H9 (cell line): ENCODE data around the gene RIOK1. TPM values are rescaled to one million over a fixed set of nuclear protein-coding genes. Genes with fewer than 3 reads are reported as not detected.

Experiments used
- DNase-seq: peaks from one replicate; pipeline ENCODE4 v3.0.0-alpha.2; 2017
- H2AFZ ChIP-seq: one replicate; pipeline ENCODE4 v1.6.1; 2013; ENCODE audit warnings: mild to moderate bottlenecking, low read length, control low read depth, moderate library complexity
- H2AK5ac ChIP-seq: 2 replicates; pipeline ENCODE4 v1.6.1; 2013; ENCODE audit warnings: low read length, control low read depth, mixed read lengths; ENCODE audit not compliant: insufficient read length
- H2BK120ac ChIP-seq: one replicate; pipeline ENCODE4 v1.6.1; 2013; ENCODE audit warnings: low read depth, mild to moderate bottlenecking, low read length, control low read depth, inconsistent platforms; ENCODE audit not compliant: poor library complexity, severe bottlenecking
- H2BK12ac ChIP-seq: 2 replicates; pipeline ENCODE4 v1.6.1; 2013; ENCODE audit warnings: low read length, control low read depth, mixed read lengths, low read depth; ENCODE audit not compliant: insufficient read length
- H2BK15ac ChIP-seq: 2 replicates; pipeline ENCODE4 v1.6.1; 2013; ENCODE audit warnings: low read depth, low read length, control low read depth
- H2BK20ac ChIP-seq: one replicate; pipeline ENCODE4 v1.6.1; 2013; ENCODE audit warnings: low read depth, mild to moderate bottlenecking, low read length, control low read depth, inconsistent platforms; ENCODE audit not compliant: poor library complexity, severe bottlenecking
- H2BK5ac ChIP-seq: 2 replicates; pipeline ENCODE4 v1.6.1; 2013; ENCODE audit warnings: low read length, control low read depth, mixed read lengths; ENCODE audit not compliant: insufficient read length
- H3K14ac ChIP-seq: 2 replicates; pipeline ENCODE4 v1.6.1; 2013; ENCODE audit warnings: low read length, control low read depth; ENCODE audit not compliant: insufficient read depth
- H3K18ac ChIP-seq: 2 replicates; pipeline ENCODE4 v1.6.1; 2013; ENCODE audit warnings: low read depth, mild to moderate bottlenecking, mixed read lengths, low read length, control low read depth; ENCODE audit not compliant: insufficient read length
- H3K23ac ChIP-seq: 2 replicates; pipeline ENCODE4 v1.6.1; 2013; ENCODE audit warnings: low read length, control low read depth, mixed read lengths, low read depth; ENCODE audit not compliant: insufficient read length
- H3K23me2 ChIP-seq: 2 replicates; pipeline ENCODE4 v1.6.1; 2013; ENCODE audit warnings: low read depth, mild to moderate bottlenecking, mixed read lengths, low read length, control low read depth; ENCODE audit not compliant: insufficient read length, poor library complexity, severe bottlenecking
- H3K27ac ChIP-seq: 2 replicates; pipeline ENCODE4 v1.5.1; 2013; ENCODE audit warnings: low read length, control low read depth, mixed read lengths, low read depth; ENCODE audit not compliant: insufficient read length
- H3K27me3 ChIP-seq: 2 replicates; pipeline ENCODE4 v1.6.1; 2013; ENCODE audit warnings: low read length, control low read depth, inconsistent platforms; ENCODE audit not compliant: insufficient read depth
- H3K4ac ChIP-seq: 2 replicates; pipeline ENCODE4 v1.6.1; 2013; ENCODE audit warnings: low read depth, mild to moderate bottlenecking, control low read depth, inconsistent platforms, low read length, moderate library complexity
- H3K4me1 ChIP-seq: 2 replicates; pipeline ENCODE4 v1.6.1; 2013; ENCODE audit warnings: low read length, control low read depth, inconsistent platforms; ENCODE audit not compliant: insufficient read depth
- H3K4me2 ChIP-seq: 2 replicates; pipeline ENCODE4 v1.6.1; 2013; ENCODE audit warnings: low read length, control low read depth, mixed read lengths; ENCODE audit not compliant: insufficient read length, insufficient read depth
- H3K56ac ChIP-seq: 2 replicates; pipeline ENCODE4 v1.6.1; 2013; ENCODE audit warnings: low read depth, mild to moderate bottlenecking, mixed read lengths, low read length, control low read depth; ENCODE audit not compliant: insufficient read length
- H3K79me1 ChIP-seq: 2 replicates; pipeline ENCODE4 v1.6.1; 2013; ENCODE audit warnings: low read depth, mild to moderate bottlenecking, moderate library complexity, low read length, control low read depth, inconsistent platforms; ENCODE audit not compliant: insufficient read depth, poor library complexity, severe bottlenecking
- H3K79me2 ChIP-seq: 2 replicates; pipeline ENCODE4 v1.6.1; 2013; ENCODE audit warnings: low read length, control low read depth, inconsistent platforms; ENCODE audit not compliant: insufficient read depth
- H3K9ac ChIP-seq: 2 replicates; pipeline ENCODE4 v1.6.1; 2013; ENCODE audit warnings: low read length, control low read depth, mixed read lengths; ENCODE audit not compliant: insufficient read length; ENCODE audit errors: extremely low read depth
- H3K9me3 ChIP-seq: one replicate; pipeline ENCODE4 v1.6.1; 2013; ENCODE audit warnings: low read depth, low read length, inconsistent platforms; ENCODE audit not compliant: control insufficient read depth
- H3T11ph ChIP-seq: one replicate; pipeline ENCODE4 v1.6.1; 2013; ENCODE audit warnings: mild to moderate bottlenecking, low read length, control low read depth, inconsistent platforms
- H4K20me1 ChIP-seq: one replicate; pipeline ENCODE4 v1.6.1; 2013; ENCODE audit not compliant: control insufficient read depth, insufficient read length, insufficient read depth
- H4K5ac ChIP-seq: 2 replicates; pipeline ENCODE4 v1.6.1; 2013; ENCODE audit warnings: low read depth, mild to moderate bottlenecking, mixed read lengths, low read length, control low read depth; ENCODE audit not compliant: insufficient read length
- H4K8ac ChIP-seq: replicated peaks from 2 replicates; pipeline ENCODE4 v1.6.1; 2013; ENCODE audit warnings: low read length, control low read depth, mixed read lengths, low read depth; ENCODE audit not compliant: insufficient read length
- H4K91ac ChIP-seq: 2 replicates; pipeline ENCODE4 v1.6.1; 2013; ENCODE audit warnings: low read depth, mild to moderate bottlenecking, moderate library complexity, mixed read lengths, low read length, control low read depth; ENCODE audit not compliant: insufficient read length
- H3K27ac Mint-ChIP-seq, 3 experiments: 2 replicates in 2 of 3; 3 replicates in 1 of 3; pipeline ENCODE4 v1.8.0; 2020 to 2021; ENCODE audit warnings: mixed read lengths in 3 of 3, mild to moderate bottlenecking in 1 of 3, moderate library complexity in 1 of 3
- H3K27me3 Mint-ChIP-seq: 2 replicates; pipeline ENCODE4 v1.8.0; 2021; ENCODE audit warnings: low read depth, mild to moderate bottlenecking, moderate library complexity, mixed read lengths
- H3K36me3 Mint-ChIP-seq, 3 experiments: 2 replicates in 2 of 3; 3 replicates in 1 of 3; pipeline ENCODE4 v1.8.0; 2020 to 2021; ENCODE audit warnings: low read depth in 3 of 3, mixed read lengths in 3 of 3; ENCODE audit not compliant: insufficient read depth in 1 of 3
- H3K4me1 Mint-ChIP-seq, 2 experiments: 2 replicates each; pipeline ENCODE4 v1.8.0; 2020; ENCODE audit warnings: mixed read lengths in 2 of 2
- H3K4me3 Mint-ChIP-seq, 2 experiments: 2 replicates in 1 of 2; 3 replicates in 1 of 2; pipeline ENCODE4 v1.8.0; 2020 to 2021; ENCODE audit warnings: mild to moderate bottlenecking in 2 of 2, mixed read lengths in 2 of 2, moderate library complexity in 1 of 2
- H3K9me3 Mint-ChIP-seq, 2 experiments: 2 replicates in 1 of 2; 3 replicates in 1 of 2; pipeline ENCODE4 v1.8.0; 2020; ENCODE audit warnings: mild to moderate bottlenecking in 2 of 2, mixed read lengths in 2 of 2, moderate library complexity in 1 of 2
- WGBS: extraction: QIAGEN DNeasy Blood & Tissue Kit; methylation state at CpG from one replicate; pipeline ENCODE4 v1.1.7; 2013; ENCODE audit warnings: missing lambda C conversion rate, low lambda C conversion rate, mixed read lengths; ENCODE audit not compliant: insufficient read length; ENCODE audit errors: extremely low coverage; 5-methylcytosine and 5-hydroxymethylcytosine counted together
- total RNA-seq: library from RNA; stranded (reverse); gene quantifications from 2 replicates; pipeline ENCODE4 v1.2.1, GENCODE V29; 2021
- TF ChIP-seq, protein P1 (sequence below): fragments of 200-600 bp; sonication (generic); conservative IDR thresholded peaks from 3 replicates; pipeline ENCODE4 v1.8.0; 2021; ENCODE audit warnings: antibody characterized with exemption, mild to moderate bottlenecking

RIOK1 gene
- total RNA-seq, 1 experiment from 2014 or later = 40.0 TPM

DNA sequence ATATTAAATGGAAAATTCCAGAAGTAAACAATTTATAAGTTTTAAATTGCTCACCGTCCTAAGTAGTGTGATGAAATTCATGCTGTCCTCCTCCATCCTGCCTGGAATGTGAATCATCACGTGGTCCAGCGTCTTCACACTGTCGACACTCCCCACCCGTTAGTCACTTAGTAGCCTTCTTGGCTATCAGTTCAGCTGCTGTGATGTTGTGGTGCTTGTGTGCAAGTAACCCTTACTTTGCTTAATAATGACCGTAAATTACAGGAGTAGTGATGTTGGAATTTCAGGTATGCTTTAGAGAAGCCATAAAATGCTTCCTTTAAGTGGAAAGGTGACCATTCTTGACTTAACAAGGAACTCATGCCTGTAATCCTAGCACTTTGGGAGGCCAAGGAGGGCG lies 25.2 kb downstream of the RIOK1 start:
- H3K4me3 Mint-ChIP-seq = no peak overlapping the region
- no peaks in the 10 kb centered on the region for H3K79me1 ChIP-seq
- no peak overlapping the region for H2BK15ac ChIP-seq
- H3K4ac ChIP-seq = no peak overlapping the region
- H3K27me3 Mint-ChIP-seq = no peaks in the 10 kb centered on the region
- H4K5ac ChIP-seq = no peak overlapping the region
- H3K27me3 ChIP-seq = no peaks in the 10 kb centered on the region
- no peak overlapping the region for H3K14ac ChIP-seq
- no peak overlapping the region for H3K56ac ChIP-seq
- H3K18ac ChIP-seq = no peak overlapping the region
- no peak for DNase-seq
- H2AK5ac ChIP-seq = no peak overlapping the region
- no peak overlapping the region for H3K27ac ChIP-seq
- H3K4me1 ChIP-seq = no peaks in the 10 kb centered on the region
- H2AFZ ChIP-seq = no peak overlapping the region
- no peak overlapping the region for H3K23ac ChIP-seq
- no peaks in the 10 kb centered on the region for H3K23me2 ChIP-seq
- no peak overlapping the region for H4K91ac ChIP-seq
- H4K20me1 ChIP-seq = no peaks in the 10 kb centered on the region
- no peaks in the 10 kb centered on the region for H3K9me3 ChIP-seq
- no peak overlapping the region for H3T11ph ChIP-seq
- no peaks in the 10 kb centered on the region for H3K9me3 Mint-ChIP-seq
- H4K8ac ChIP-seq = no peak overlapping the region
- H3K27ac Mint-ChIP-seq = no peak overlapping the region; a peak in 1 of 7 replicates
- no CpG with 5 or more reads among the region's 7 CpGs for WGBS
- no peak overlapping the region for H2BK12ac ChIP-seq
- H2BK120ac ChIP-seq = no peak overlapping the region
- TF ChIP-seq, protein P1, sequence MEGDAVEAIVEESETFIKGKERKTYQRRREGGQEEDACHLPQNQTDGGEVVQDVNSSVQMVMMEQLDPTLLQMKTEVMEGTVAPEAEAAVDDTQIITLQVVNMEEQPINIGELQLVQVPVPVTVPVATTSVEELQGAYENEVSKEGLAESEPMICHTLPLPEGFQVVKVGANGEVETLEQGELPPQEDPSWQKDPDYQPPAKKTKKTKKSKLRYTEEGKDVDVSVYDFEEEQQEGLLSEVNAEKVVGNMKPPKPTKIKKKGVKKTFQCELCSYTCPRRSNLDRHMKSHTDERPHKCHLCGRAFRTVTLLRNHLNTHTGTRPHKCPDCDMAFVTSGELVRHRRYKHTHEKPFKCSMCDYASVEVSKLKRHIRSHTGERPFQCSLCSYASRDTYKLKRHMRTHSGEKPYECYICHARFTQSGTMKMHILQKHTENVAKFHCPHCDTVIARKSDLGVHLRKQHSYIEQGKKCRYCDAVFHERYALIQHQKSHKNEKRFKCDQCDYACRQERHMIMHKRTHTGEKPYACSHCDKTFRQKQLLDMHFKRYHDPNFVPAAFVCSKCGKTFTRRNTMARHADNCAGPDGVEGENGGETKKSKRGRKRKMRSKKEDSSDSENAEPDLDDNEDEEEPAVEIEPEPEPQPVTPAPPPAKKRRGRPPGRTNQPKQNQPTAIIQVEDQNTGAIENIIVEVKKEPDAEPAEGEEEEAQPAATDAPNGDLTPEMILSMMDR = no peak
- no peak overlapping the region for H3K4me2 ChIP-seq
- peaks cover 42 to 81% (median 54%) of the 10 kb centered on the region in 3 experiments; a peak in 6 of 7 replicates for H3K36me3 Mint-ChIP-seq
- H2BK20ac ChIP-seq = no peak overlapping the region
- H3K9ac ChIP-seq = no peak overlapping the region
- H3K4me1 Mint-ChIP-seq = peaks cover 21 to 26% of the 10 kb centered on the region in 2 experiments
- H2BK5ac ChIP-seq = no peak overlapping the region
- H3K79me2 ChIP-seq = no peaks in the 10 kb centered on the region
